GM12864 (cell line): ENCODE data around the gene ARHGAP24.

Experiments used
- DNase-seq: peaks from one replicate; pipeline ENCODE4 v3.0.0-alpha.2; 2011; ENCODE audit warnings: low read depth
- H3K4me3 ChIP-seq: 2 replicates; pipeline ENCODE4 v1.5.1; 2011; ENCODE audit warnings: mild to moderate bottlenecking, low read depth, low read length, control low read depth
- CTCF ChIP-seq: IDR thresholded peaks from 2 replicates; pipeline ENCODE4 v1.5.1; 2011; ENCODE audit warnings: low read depth, mild to moderate bottlenecking, moderate library complexity, low read length, control low read depth, inconsistent platforms; ENCODE audit errors: missing control alignments

The ARHGAP24 gene

GRCh38 chr4:85821688-85822455 lies 346.9 kb downstream of the ARHGAP24 start:
- TF ChIP-seq CTCF, result no peak
- no peak for DNase-seq
- no peak overlapping the region for H3K4me3 ChIP-seq

- no peak for DNase-seq
- TF ChIP-seq CTCF, result no peak
- H3K4me3 ChIP-seq, result no peak overlapping the region
These were observed 348.3 kb downstream of the ARHGAP24 start for GRCh38 chr4:85823295-85823694.

- no peak for DNase-seq
These were observed 349.4 kb downstream of the ARHGAP24 start for GRCh38 chr4:85824166-85824945.

GRCh38 chr4:85826060-85826678 lies 351.2 kb downstream of the ARHGAP24 start:
- TF ChIP-seq CTCF, result no peak
- DNase-seq, result no peak
- H3K4me3 ChIP-seq, result no peak overlapping the region

More at GRCh38 chr4:85824166-85824945, 349.4 kb downstream of the ARHGAP24 start:
- no peak for TF ChIP-seq CTCF
- H3K4me3 ChIP-seq, result no peak overlapping the region

GRCh38 chr4:85828027-85828890 lies 353.3 kb downstream of the ARHGAP24 start:
- no peak overlapping the region for H3K4me3 ChIP-seq
- DNase-seq, result no peak
- TF ChIP-seq CTCF, result no peak

GRCh38 chr4:85829276-85830051 lies 354.5 kb downstream of the ARHGAP24 start:
- no peak for TF ChIP-seq CTCF
- no peak for DNase-seq
- H3K4me3 ChIP-seq, result no peak overlapping the region
